ENCODE results near the gene SIAH3. TPM values are rescaled to one million over a fixed set of nuclear protein-coding genes. Genes with fewer than 3 reads are reported as not detected.

SIAH3 gene
- total RNA-seq, 1 donor from 2014 or later: 0.14 TPM

GRCh38 chr13:45863709-45864590 lies 12.4 kb upstream of the SIAH3 start:
- intact Hi-C loops (cut with micrococcal nuclease): no loop called here

GRCh38 chr13:45861322-45861721 lies 9.8 kb upstream of the SIAH3 start:
- intact Hi-C loops (cut with micrococcal nuclease): no loop called here

- intact Hi-C loops (cut with micrococcal nuclease): no loop called here
These were observed 8.7 kb upstream of the SIAH3 start for GRCh38 chr13:45860240-45860639.

GRCh38 chr13:45859705-45860104 lies 8.2 kb upstream of the SIAH3 start:
- intact Hi-C loops (cut with micrococcal nuclease): no loop called here

- intact Hi-C loops (cut with micrococcal nuclease): no loop called here
These were observed 941 bp upstream of the SIAH3 start for GRCh38 chr13:45852494-45852893.

- intact Hi-C loops (cut with micrococcal nuclease): no loop called here
These were observed 403 bp upstream of the SIAH3 start for GRCh38 chr13:45851956-45852355.

- intact Hi-C loops (cut with micrococcal nuclease): no loop called here
These were observed 1.4 kb downstream of the SIAH3 start for GRCh38 chr13:45850027-45850613.

- intact Hi-C loops (cut with micrococcal nuclease): no loop called here
These were observed 2.1 kb downstream of the SIAH3 start for GRCh38 chr13:45849408-45849807.

GRCh38 chr13:45847554-45848224 lies 3.9 kb downstream of the SIAH3 start:
- intact Hi-C loops (cut with micrococcal nuclease): no loop called here

GRCh38 chr13:45846681-45847080 lies 4.9 kb downstream of the SIAH3 start:
- intact Hi-C loops (cut with micrococcal nuclease): no loop called here

GRCh38 chr13:45838171-45838745 lies 13.3 kb downstream of the SIAH3 start:
- intact Hi-C loops (cut with micrococcal nuclease): no loop called here

GRCh38 chr13:45837111-45837510 lies 14.4 kb downstream of the SIAH3 start:
- intact Hi-C loops (cut with micrococcal nuclease): no loop called here

- intact Hi-C loops (cut with micrococcal nuclease): no loop called here
These were observed 17.1 kb downstream of the SIAH3 start for GRCh38 chr13:45834411-45834994.

- intact Hi-C loops (cut with micrococcal nuclease): no loop called here
These were observed 17.7 kb downstream of the SIAH3 start for GRCh38 chr13:45833663-45834375.

- intact Hi-C loops (cut with micrococcal nuclease): no loop called here
These were observed 18.3 kb downstream of the SIAH3 start for GRCh38 chr13:45833242-45833641.

GRCh38 chr13:45831851-45832250 lies 19.7 kb downstream of the SIAH3 start:
- intact Hi-C loops (cut with micrococcal nuclease): no loop called here

- intact Hi-C loops (cut with micrococcal nuclease): no loop called here
These were observed 21.4 kb downstream of the SIAH3 start for GRCh38 chr13:45830121-45830520.

GRCh38 chr13:45828256-45828968 lies 23.1 kb downstream of the SIAH3 start:
- intact Hi-C loops (cut with micrococcal nuclease): no loop called here

- intact Hi-C loops (cut with micrococcal nuclease): no loop called here
These were observed 24.2 kb downstream of the SIAH3 start for GRCh38 chr13:45827318-45827717.

- intact Hi-C loops (cut with micrococcal nuclease): no loop called here
These were observed 24.8 kb downstream of the SIAH3 start for GRCh38 chr13:45826731-45827130.

- intact Hi-C loops (cut with micrococcal nuclease): no loop called here
These were observed 26.2 kb downstream of the SIAH3 start for GRCh38 chr13:45825387-45825650.
